ENCODE results near the gene RNF217. TPM values are rescaled to one million over a fixed set of nuclear protein-coding genes. Genes with fewer than 3 reads are reported as not detected.

Gene RNF217
- total RNA-seq, 2 donors from 2014 or later: 24.0 to 28.1 TPM

GRCh38 chr6:125008261-125008703, 46.0 kb downstream of the RNF217 start:
- no peaks in the 10 kb centered on the region for H3K27me3 Mint-ChIP-seq (ENCODE audit: insufficient read depth)
- 60 to 64% methylated on average over 3 of the region's 3 CpGs for WGBS, 2 experiments (ENCODE audit: insufficient coverage in 1 of 2, insufficient read length in 1 of 2)

GRCh38 chr6:125008957-125009356, 46.7 kb downstream of the RNF217 start:
- no peaks in the 10 kb centered on the region for H3K27me3 ChIP-seq (ENCODE audit: control insufficient read depth, insufficient read depth, low read length, poor library complexity, severe bottlenecking)
- no peaks in the 10 kb centered on the region for H3K4me1 ChIP-seq (ENCODE audit: control insufficient read depth, insufficient read depth, low read length)
- H3K9me3 Mint-ChIP-seq: peaks cover 5% of the 10 kb centered on the region
- 75% methylated on average over 1 of the region's 1 CpG; no CpG with 5 or more reads in 1 of the 2 experiments for WGBS, 2 experiments (ENCODE audit: insufficient coverage in 1 of 2, insufficient read length in 1 of 2)
- H3K36me3 ChIP-seq (ENCODE audit: control insufficient read depth, insufficient read depth, low read length): no peaks in the 10 kb centered on the region
- H3K9me3 ChIP-seq (ENCODE audit: control insufficient read depth, low read length): no peaks in the 10 kb centered on the region
- H3K9ac ChIP-seq (ENCODE audit: extremely low read depth, low read length, poor library complexity, severe bottlenecking): no peak overlapping the region
- H3K27me3 Mint-ChIP-seq (ENCODE audit: insufficient read depth): no peaks in the 10 kb centered on the region
- H3K27ac ChIP-seq (ENCODE audit: low read depth, low read length): no peak overlapping the region
- H3K4me3 ChIP-seq (ENCODE audit: low read length): no peak overlapping the region
- peaks cover 2% of the 10 kb centered on the region for H3K4me1 Mint-ChIP-seq
- H3K27ac Mint-ChIP-seq: no peak overlapping the region
- no peak for TF ChIP-seq CTCF (conservative IDR thresholded peaks at IDR 0.05)
- no peak for DNase-seq
- H3K36me3 Mint-ChIP-seq (ENCODE audit: low read depth): peaks cover 10% of the 10 kb centered on the region
- H3K4me3 Mint-ChIP-seq: no peak overlapping the region

More at GRCh38 chr6:125008261-125008703, 46.0 kb downstream of the RNF217 start:
- Histone ChIP-seq H3K27ac (ENCODE audit: low read depth, low read length) (no peak overlapping the region), H3K36me3 (ENCODE audit: control insufficient read depth, insufficient read depth, low read length) (no peaks in the 10 kb centered on the region), H3K4me1 (ENCODE audit: control insufficient read depth, insufficient read depth, low read length) (no peaks in the 10 kb centered on the region), H3K9me3 (ENCODE audit: control insufficient read depth, low read length) (no peaks in the 10 kb centered on the region), H3K27me3 (ENCODE audit: control insufficient read depth, insufficient read depth, low read length, poor library complexity, severe bottlenecking) (no peaks in the 10 kb centered on the region), H3K9ac (ENCODE audit: extremely low read depth, low read length, poor library complexity, severe bottlenecking) (no peak overlapping the region), H3K4me3 (ENCODE audit: low read length) (no peak overlapping the region)
- Mint-ChIP-seq H3K36me3 (ENCODE audit: low read depth) (peaks cover 10% of the 10 kb centered on the region), H3K9me3 (peaks cover 5% of the 10 kb centered on the region), H3K4me1 (peaks cover 2% of the 10 kb centered on the region), H3K4me3 (no peak overlapping the region), H3K27ac (no peak overlapping the region)
- no peak for DNase-seq
- no peak for TF ChIP-seq CTCF (conservative IDR thresholded peaks at IDR 0.05)

- Histone ChIP-seq H3K4me1 (ENCODE audit: control insufficient read depth, insufficient read depth, low read length) (no peaks in the 10 kb centered on the region), H3K36me3 (ENCODE audit: control insufficient read depth, insufficient read depth, low read length) (no peaks in the 10 kb centered on the region), H3K4me3 (ENCODE audit: low read length) (no peak overlapping the region), H3K27ac (ENCODE audit: low read depth, low read length) (no peak overlapping the region), H3K9me3 (ENCODE audit: control insufficient read depth, low read length) (no peaks in the 10 kb centered on the region), H3K9ac (ENCODE audit: extremely low read depth, low read length, poor library complexity, severe bottlenecking) (no peak overlapping the region), H3K27me3 (ENCODE audit: control insufficient read depth, insufficient read depth, low read length, poor library complexity, severe bottlenecking) (no peaks in the 10 kb centered on the region)
- H3K4me1 Mint-ChIP-seq: peaks cover 2% of the 10 kb centered on the region
- no peak for TF ChIP-seq CTCF (conservative IDR thresholded peaks at IDR 0.05)
- H3K36me3 Mint-ChIP-seq (ENCODE audit: low read depth): peaks cover 10% of the 10 kb centered on the region
- no peak overlapping the region for H3K4me3 Mint-ChIP-seq
- H3K27ac Mint-ChIP-seq: no peak overlapping the region
- 86 to 88% methylated on average over 4 of the region's 4 CpGs for WGBS, 2 experiments (ENCODE audit: insufficient coverage in 1 of 2, insufficient read length in 1 of 2)
- H3K9me3 Mint-ChIP-seq: peaks cover 5% of the 10 kb centered on the region
- DNase-seq: no peak
- H3K27me3 Mint-ChIP-seq (ENCODE audit: insufficient read depth): no peaks in the 10 kb centered on the region
These were observed 47.3 kb downstream of the RNF217 start for GRCh38 chr6:125009578-125009977.
